ENCODE results near the gene CDH23. TPM values are rescaled to one million over a fixed set of nuclear protein-coding genes. Genes with fewer than 3 reads are reported as not detected.

The CDH23 gene
- total and polyA plus RNA-seq, 10 of the 15 experiments (the other 5 are each of a cell fraction or from before 2014, with no cell fraction given), result 0.09 to 0.40 (median 0.15) TPM; not detected in 1

- TF ChIP-seq BCLAF1 (IDR thresholded peaks at IDR 0.05) (no peak), SREBF2 (IDR thresholded peaks at IDR 0.05; ENCODE audit: low read length) (no peak), CHD1 (IDR thresholded peaks at IDR 0.05; ENCODE audit: low read depth, low read length) (no peak), ZNF274 (IDR thresholded peaks at IDR 0.05; ENCODE audit: insufficient read depth, insufficient read length) (no peak), NR2C1 (IDR thresholded peaks at IDR 0.05) (no peak), REST (IDR thresholded peaks at IDR 0.05; ENCODE audit: low read depth, low read length) (no peak), ZNF207 (IDR thresholded peaks at IDR 0.05; ENCODE audit: borderline replicate concordance) (no peak), SRF (IDR thresholded peaks at IDR 0.05; ENCODE audit: low read depth in 2 of 2, low read length in 2 of 2) (no peak), KAT2A (conservative IDR thresholded peaks at IDR 0.05; ENCODE audit: control insufficient read depth, low read depth, low read length) (no peak)
Observed at GRCh38 chr10:71439670-71440425, 43.1 kb downstream of the CDH23 start (continued).

Measured in GM12878 (cell line).